Right atrium auricular region (tissue), 2 donors: ENCODE data around the gene SH2D2A. TPM values are rescaled to one million over a fixed set of nuclear protein-coding genes. Genes with fewer than 3 reads are reported as not detected.

Experiments
- DNase-seq: peaks from one replicate; pipeline ENCODE4 v3.0.0-alpha.2; 2019; ENCODE audit warnings: low spot score
- H3K27ac ChIP-seq, 2 donors: fragments of 200-600 bp; sonication (generic); 1 replicate in 1 of 2; 2 replicates in 1 of 2; pipeline ENCODE4 v1.5.1; 2016 to 2019
- H3K27me3 ChIP-seq, 2 donors: fragments of 200-600 bp; sonication (generic); one replicate each; pipeline versions ENCODE4 v1.5.1 to v1.6.0; 2017 to 2019
- H3K36me3 ChIP-seq: fragments of 200-600 bp; sonication (generic); one replicate; pipeline ENCODE4 v1.5.1; 2016
- H3K4me1 ChIP-seq, 2 donors: fragments of 200-600 bp; sonication (generic); one replicate each; pipeline versions ENCODE4 v1.5.1 to v1.6.0; 2017 to 2019
- H3K4me3 ChIP-seq, 2 donors: fragments of 200-600 bp; sonication (generic); 1 replicate in 1 of 2; 2 replicates in 1 of 2; pipeline ENCODE4 v1.5.1; 2017 to 2019; ENCODE audit warnings: mild to moderate bottlenecking in 1 of 2, moderate library complexity in 1 of 2
- H3K9me3 ChIP-seq, 2 donors: fragments of 200-600 bp; sonication (generic); one replicate each; pipeline ENCODE4 v1.5.1; 2019
- total RNA-seq, 2 donors: library from RNA; depleted of rRNA; stranded (reverse); fragments of >200 nt; gene quantifications; one replicate each; pipeline ENCODE4 v1.1.0, GENCODE V29; 2016
- TF ChIP-seq, protein P1 (sequence below), 2 donors: fragments of 200-600 bp; sonication (generic); IDR thresholded peaks; one replicate each; pipeline ENCODE4 v1.5.1; 2019; ENCODE audit warnings: antibody characterized with exemption in 2 of 2

The SH2D2A gene
- total RNA-seq, 2 donors from 2014 or later, result 0.30 to 0.98 TPM

DNA sequence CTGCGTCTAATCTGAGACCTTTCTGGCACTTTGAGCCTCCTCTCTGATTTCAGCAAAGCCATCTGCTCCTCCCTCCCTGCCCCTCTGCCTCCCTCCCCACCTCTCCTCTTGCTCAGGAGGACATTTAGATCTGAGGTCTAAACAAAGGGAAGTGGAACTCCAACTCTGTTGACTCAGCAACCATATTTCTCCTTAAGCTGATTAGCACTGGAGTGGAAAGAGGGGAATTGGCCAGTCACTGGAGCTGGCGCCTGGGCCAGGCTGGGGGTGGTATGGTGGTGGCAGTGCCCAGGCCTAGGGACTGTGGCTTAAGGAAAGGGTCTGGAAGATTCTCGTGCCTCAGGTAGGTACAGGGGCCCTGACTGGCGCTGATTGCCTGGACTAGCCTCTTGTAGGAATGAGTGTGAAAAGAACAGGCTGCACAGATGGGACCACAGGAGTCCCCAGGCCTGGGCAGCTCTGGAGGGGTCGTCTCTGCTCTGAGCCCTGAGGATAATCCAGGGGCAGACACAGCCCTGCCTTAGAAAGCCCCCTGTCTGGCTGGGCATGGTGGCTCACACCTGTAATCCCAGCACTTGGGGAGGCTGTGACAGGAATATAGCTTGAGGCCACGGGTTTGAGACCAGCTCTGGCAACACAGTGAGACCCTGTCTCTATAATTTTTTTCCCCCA is 11.9 kb downstream of the SH2D2A start:
- H3K4me3 ChIP-seq, result no peak overlapping the region
- no peaks in the 10 kb centered on the region for H3K9me3 ChIP-seq
- H3K27me3 ChIP-seq, result no peaks in the 10 kb centered on the region
- TF ChIP-seq, protein P1, sequence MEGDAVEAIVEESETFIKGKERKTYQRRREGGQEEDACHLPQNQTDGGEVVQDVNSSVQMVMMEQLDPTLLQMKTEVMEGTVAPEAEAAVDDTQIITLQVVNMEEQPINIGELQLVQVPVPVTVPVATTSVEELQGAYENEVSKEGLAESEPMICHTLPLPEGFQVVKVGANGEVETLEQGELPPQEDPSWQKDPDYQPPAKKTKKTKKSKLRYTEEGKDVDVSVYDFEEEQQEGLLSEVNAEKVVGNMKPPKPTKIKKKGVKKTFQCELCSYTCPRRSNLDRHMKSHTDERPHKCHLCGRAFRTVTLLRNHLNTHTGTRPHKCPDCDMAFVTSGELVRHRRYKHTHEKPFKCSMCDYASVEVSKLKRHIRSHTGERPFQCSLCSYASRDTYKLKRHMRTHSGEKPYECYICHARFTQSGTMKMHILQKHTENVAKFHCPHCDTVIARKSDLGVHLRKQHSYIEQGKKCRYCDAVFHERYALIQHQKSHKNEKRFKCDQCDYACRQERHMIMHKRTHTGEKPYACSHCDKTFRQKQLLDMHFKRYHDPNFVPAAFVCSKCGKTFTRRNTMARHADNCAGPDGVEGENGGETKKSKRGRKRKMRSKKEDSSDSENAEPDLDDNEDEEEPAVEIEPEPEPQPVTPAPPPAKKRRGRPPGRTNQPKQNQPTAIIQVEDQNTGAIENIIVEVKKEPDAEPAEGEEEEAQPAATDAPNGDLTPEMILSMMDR (IDR thresholded peaks at IDR 0.05), result no peak
- peaks cover 16% of the 10 kb centered on the region for H3K36me3 ChIP-seq
- DNase-seq, result no peak
- peaks cover 0 to 37% of the 10 kb centered on the region in 2 donors for H3K4me1 ChIP-seq
- no peak overlapping the region for H3K27ac ChIP-seq

DNA sequence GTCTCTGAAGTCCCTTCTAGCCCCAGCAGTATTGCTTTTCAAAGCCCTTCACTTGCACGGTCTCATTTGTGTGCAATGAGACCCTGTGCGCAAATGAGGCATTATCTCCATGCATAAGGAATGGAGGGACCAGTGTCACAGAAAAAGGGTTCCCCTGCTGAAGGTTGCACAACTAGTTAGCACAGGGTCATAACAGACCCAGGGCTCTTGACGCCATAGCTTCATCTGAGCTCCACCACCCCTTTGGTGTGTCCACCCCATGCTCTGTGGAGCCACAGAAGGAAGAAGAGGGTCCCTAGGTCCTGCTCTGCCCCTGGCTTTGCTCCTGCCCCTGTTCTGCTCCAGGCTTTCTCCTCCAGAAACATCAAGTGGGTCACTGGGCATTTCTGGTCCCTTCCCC is 12.6 kb downstream of the SH2D2A start:
- DNase-seq, result no peak
- Histone ChIP-seq H3K4me1 (peaks cover 0 to 37% of the 10 kb centered on the region in 2 donors), H3K27ac (no peak overlapping the region)

DNA sequence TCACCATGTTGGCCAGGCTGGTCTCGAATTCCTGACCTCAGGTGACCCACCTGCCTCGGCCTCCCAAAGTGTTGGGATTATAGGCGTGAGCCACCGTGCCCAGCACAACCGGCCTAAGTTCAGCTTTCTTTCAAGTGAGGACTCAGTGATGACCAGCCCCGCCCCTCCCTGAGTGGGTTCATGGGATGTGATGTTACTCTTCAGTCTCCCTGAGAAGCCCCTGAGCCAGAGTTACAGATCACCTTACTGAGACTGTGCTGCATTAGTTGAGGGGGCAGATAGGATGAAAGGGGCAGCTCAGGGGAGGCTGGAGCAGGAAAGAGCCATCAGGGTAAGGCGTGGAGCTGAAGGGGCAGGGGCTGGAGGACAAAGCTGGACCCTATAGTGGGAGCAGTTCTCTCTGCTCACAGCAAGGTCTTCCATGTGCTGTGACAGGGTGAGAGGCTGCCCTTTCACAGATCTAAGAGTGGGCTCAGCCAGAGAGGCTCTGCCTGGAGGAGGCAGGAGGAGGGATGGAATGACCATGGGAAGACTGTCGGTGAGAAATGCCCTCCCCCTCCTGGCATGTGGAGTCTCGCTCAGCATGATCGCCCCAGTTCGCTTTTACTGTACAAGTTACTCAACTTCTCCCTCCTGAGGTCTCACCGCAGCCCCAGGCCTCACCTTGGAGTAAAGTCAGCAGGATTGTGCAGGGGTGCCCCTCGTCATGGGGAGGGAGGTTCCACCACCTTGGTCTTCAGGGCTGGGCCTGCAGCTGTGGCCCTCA is 13.4 kb downstream of the SH2D2A start:
- peaks cover 0 to 37% of the 10 kb centered on the region in 2 donors for H3K4me1 ChIP-seq

More for the DNA sequence above, 12.6 kb downstream of the SH2D2A start:
- Histone ChIP-seq H3K36me3 (peaks cover 23% of the 10 kb centered on the region), H3K9me3 (no peaks in the 10 kb centered on the region), H3K4me3 (no peak overlapping the region), H3K27me3 (no peaks in the 10 kb centered on the region)
- TF ChIP-seq, protein P1 (IDR thresholded peaks at IDR 0.05), result no peak

DNA sequence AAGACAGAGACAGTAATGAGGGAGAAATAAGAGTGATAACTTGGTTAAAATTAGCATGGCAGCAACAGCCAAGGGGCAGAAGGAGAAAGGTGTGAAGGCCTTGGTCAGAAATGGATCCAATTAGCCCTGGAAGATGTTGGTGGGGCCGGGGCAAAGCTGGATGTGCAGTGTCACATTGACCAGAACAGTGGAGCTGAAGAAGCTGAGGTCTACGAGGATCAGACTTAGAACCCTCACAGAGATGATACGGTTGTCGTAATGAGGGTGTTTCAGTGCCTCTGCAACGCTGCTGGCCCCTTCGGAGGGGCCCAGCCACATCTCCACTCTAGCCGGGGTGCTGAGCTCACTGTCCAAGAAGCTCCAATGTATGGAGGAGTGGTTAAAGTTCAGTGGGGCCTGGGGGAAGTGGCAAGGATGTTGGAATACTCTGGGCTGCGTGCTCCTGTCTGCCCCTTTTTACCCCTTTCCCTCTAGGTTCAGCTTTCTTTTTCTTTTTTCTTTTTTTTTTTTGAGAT is 14.2 kb downstream of the SH2D2A start:
- TF ChIP-seq, protein P1 (IDR thresholded peaks at IDR 0.05), result no peak
- H3K9me3 ChIP-seq, result no peaks in the 10 kb centered on the region
- H3K27ac ChIP-seq, result peak overlapping the region in 1 of 2 donors; percentile 11
- no peaks in the 10 kb centered on the region for H3K27me3 ChIP-seq
- peaks cover 0 to 37% of the 10 kb centered on the region in 2 donors for H3K4me1 ChIP-seq
- no peak for DNase-seq
- H3K4me3 ChIP-seq, result no peak overlapping the region
- H3K36me3 ChIP-seq, result peaks cover 39% of the 10 kb centered on the region

More for the DNA sequence above, 13.4 kb downstream of the SH2D2A start:
- TF ChIP-seq, protein P1 (IDR thresholded peaks at IDR 0.05), result no peak
- Histone ChIP-seq H3K27me3 (no peaks in the 10 kb centered on the region), H3K36me3 (peaks cover 31% of the 10 kb centered on the region), H3K27ac (no peak overlapping the region), H3K9me3 (no peaks in the 10 kb centered on the region), H3K4me3 (no peak overlapping the region)
- DNase-seq, result no peak

DNA sequence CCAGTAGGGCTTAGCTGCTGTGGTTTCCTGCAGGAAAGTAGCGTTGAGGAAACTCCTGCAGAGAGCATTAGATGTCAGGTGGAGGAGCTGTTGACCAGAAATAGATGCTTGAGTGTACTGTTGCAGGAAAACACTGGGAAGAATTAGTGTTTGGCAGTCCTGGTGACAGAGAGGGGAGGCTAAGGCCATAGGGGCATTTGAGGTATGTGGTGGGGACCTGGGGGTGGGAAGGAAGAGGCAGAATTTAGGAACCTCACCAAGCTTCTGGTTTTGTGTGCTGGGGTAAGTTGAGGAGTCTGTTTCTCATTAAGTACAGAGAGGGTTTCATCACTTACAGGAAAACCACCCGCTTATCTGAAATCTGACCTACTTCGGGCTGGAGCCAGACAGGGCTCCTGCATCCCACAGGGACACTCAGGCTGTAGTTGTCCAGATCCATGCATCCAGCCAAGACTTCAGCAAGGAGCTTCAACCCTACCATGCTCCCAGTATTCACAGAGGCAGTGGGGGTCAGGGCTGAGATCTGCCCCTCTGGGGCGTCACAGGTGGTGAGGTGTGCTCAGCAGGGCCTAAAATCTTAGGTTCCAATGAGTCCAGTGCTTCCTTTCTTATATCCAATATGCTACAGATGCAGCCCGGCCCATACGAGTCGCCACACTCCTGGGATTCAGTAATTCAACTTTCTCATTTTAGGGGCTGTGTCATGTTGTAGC is 15.1 kb downstream of the SH2D2A start:
- H3K27me3 ChIP-seq, result no peaks in the 10 kb centered on the region
- H3K36me3 ChIP-seq, result peaks cover 46% of the 10 kb centered on the region
- DNase-seq, result no peak
- no peaks in the 10 kb centered on the region for H3K9me3 ChIP-seq
- TF ChIP-seq, protein P1 (IDR thresholded peaks at IDR 0.05), result peak in 1 of 2 donors; percentile 37
- H3K27ac ChIP-seq, result peak overlapping the region in 1 of 2 donors; percentile 11
- no peak overlapping the region for H3K4me3 ChIP-seq
- peaks cover 0 to 32% of the 10 kb centered on the region in 2 donors for H3K4me1 ChIP-seq
